Measurements from ENCODE around the gene LRRTM1. TPM values are rescaled to one million over a fixed set of nuclear protein-coding genes. Genes with fewer than 3 reads are reported as not detected.

LRRTM1 gene
- total and polyA plus RNA-seq, 2 of the 4 experiments (the other 2 are of a cell fraction), result not detected

DNA sequence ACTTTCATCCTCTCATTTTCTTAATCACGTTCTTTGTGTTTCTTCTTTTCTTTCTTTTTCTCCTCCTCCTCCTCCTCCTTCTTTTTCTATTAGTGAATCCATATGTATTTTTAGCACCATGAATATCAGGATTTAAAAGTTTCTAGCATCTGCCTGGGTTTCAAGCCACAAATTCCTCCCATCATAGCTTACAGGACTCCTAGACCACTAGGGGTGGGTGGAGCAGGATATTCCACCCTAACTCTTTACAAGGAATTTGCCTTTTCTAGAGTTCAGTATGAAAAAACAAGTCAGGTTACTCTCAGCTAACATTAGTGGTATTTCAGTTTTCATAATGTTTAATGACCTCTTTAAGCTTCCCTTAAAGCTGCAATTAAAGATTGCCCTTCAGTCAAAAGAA is 19.1 kb upstream of the LRRTM1 start:
- Histone ChIP-seq H3K56ac (ENCODE audit: extremely low read depth, insufficient read depth, low read length) (no peak overlapping the region), H3K4ac (ENCODE audit: low read depth, low read length) (no peak overlapping the region), H4K8ac (ENCODE audit: low read depth in 2 of 2, low read length in 2 of 2) (no peak overlapping the region), H3K27me3 (ENCODE audit: control insufficient read depth, insufficient read depth, low read length) (peaks cover 11% of the 10 kb centered on the region), H3K79me1 (ENCODE audit: low read depth in 1 of 2, low read length in 2 of 2) (no peaks in the 10 kb centered on the region), H2AK5ac (ENCODE audit: low read depth, low read length) (no peak overlapping the region), H3K14ac (replicated peaks; ENCODE audit: low read depth, low read length) (no peak overlapping the region), H2BK20ac (ENCODE audit: low read depth, low read length) (no peak overlapping the region), H3K4me3 (ENCODE audit: insufficient read depth, low read depth, low read length) (no peak overlapping the region), H3K23ac (ENCODE audit: low read depth, low read length) (no peak overlapping the region), H3K9ac (ENCODE audit: low read depth, low read length) (no peak overlapping the region), H4K91ac (ENCODE audit: insufficient read depth, low read depth, low read length) (no peak overlapping the region), H4K20me1 (ENCODE audit: insufficient read depth, low read length) (no peaks in the 10 kb centered on the region), H3K4me2 (ENCODE audit: low read depth, low read length) (no peak overlapping the region), H3K9me3 (ENCODE audit: control insufficient read depth, insufficient read depth, low read length) (no peaks in the 10 kb centered on the region), H3K18ac (ENCODE audit: low read depth, low read length) (no peak overlapping the region), H2BK120ac (ENCODE audit: low read depth, low read length) (no peak overlapping the region), H2BK5ac (ENCODE audit: low read depth, low read length, poor library complexity, severe bottlenecking) (no peak overlapping the region), H3K9me1 (ENCODE audit: insufficient read depth, low read length) (no peaks in the 10 kb centered on the region), H4K5ac (ENCODE audit: low read depth, low read length) (no peak overlapping the region), H2AFZ (replicated peaks; ENCODE audit: low read length, poor library complexity) (no peak overlapping the region), H3K36me3 (ENCODE audit: control insufficient read depth, insufficient read depth, low read length) (no peaks in the 10 kb centered on the region), H2BK15ac (ENCODE audit: low read depth, low read length) (no peak overlapping the region), H3K4me1 (ENCODE audit: control insufficient read depth, insufficient read depth, low read length) (no peaks in the 10 kb centered on the region), H3K27ac (ENCODE audit: insufficient read depth, low read length) (no peak overlapping the region), H2AK9ac (replicated peaks; ENCODE audit: low read depth, low read length, poor library complexity) (no peak overlapping the region)
- no TSS peak for BruUV-seq (replicated peaks)
- no peak for DNase-seq
- TF ChIP-seq BHLHE40 (IDR thresholded peaks at IDR 0.05; ENCODE audit: low read depth, low read length) (no peak), RAD21 (IDR thresholded peaks at IDR 0.05; ENCODE audit: low read length) (no peak), FOS (IDR thresholded peaks at IDR 0.05; ENCODE audit: low read depth, low read length) (no peak), CEBPB (IDR thresholded peaks at IDR 0.05; ENCODE audit: low read depth, low read length) (no peak)
- in situ Hi-C loops (cut with MboI; ENCODE audit: low sequenced_read_pairs) (loop anchor here (10.0 kb wide), 1 partner anchor 181 kb away; no protein-coding TSS in a partner anchor), dilution Hi-C loops (cut with HindIII; ENCODE audit: low sequenced_read_pairs, unreplicated experiment) (no loop called here), intact Hi-C loops (cut with micrococcal nuclease) (loop anchor here (10.0 kb wide), 1 partner anchor 389 kb away; no protein-coding TSS in a partner anchor)
- no CpG with 5 or more reads among the region's 1 CpG for WGBS, 2 experiments (ENCODE audit: extremely low coverage in 2 of 2, insufficient read length in 1 of 2)
- POLR2A ChIA-PET (ENCODE audit: unreplicated experiment), result interaction anchor here (0.5 kb wide), 1 partner anchor 19 kb away, joined by 5 read pairs; the partner anchor contains the start of gene LRRTM1
- ATAC-seq (ENCODE audit: low read depth), result no peak
- CTCF ChIA-PET, result interaction anchor here (0.6 to 1.0 kb wide), 2 partner anchors 177 to 410 kb away, joined by 3 read pairs; no protein-coding TSS in a partner anchor

Data from IMR-90 (cell line).